IMR-90 (cell line): ENCODE data around the gene RPGR. TPM values are rescaled to one million over a fixed set of nuclear protein-coding genes. Genes with fewer than 3 reads are reported as not detected.

Experiments used
- ATAC-seq: fragments of 200-7000 bp; cut with Tn5 transposase; 2 replicates; pipeline ENCODE4 v1.9.1; 2020; ENCODE audit warnings: low read depth, mild to moderate bottlenecking, moderate library complexity
- BruUV-seq: library from RNA; stranded (reverse); fragments of 400-500 nt; replicated peaks from 2 replicates; lab custom pipeline; 2021; lab: Mats Ljungman, UMichigan
- CTCF ChIA-PET: fragments of 300-600 bp; formaldehyde crosslinking; extraction: SDS; loops from one replicate; lab custom pipeline; 2021; ENCODE audit warnings: antibody characterized with exemption; lab: Yijun Ruan, JAX
- POLR2A ChIA-PET: fragments of 300-600 bp; sonication (Branson Sonifier 250); formaldehyde crosslinking; loops from one replicate; lab custom pipeline; 2022; ENCODE audit warnings: antibody characterized with exemption; ENCODE audit not compliant: unreplicated experiment; lab: Charles Lee
- DNase-seq: peaks from one replicate; pipeline ENCODE4 v3.0.0; 2013
- H2AFZ ChIP-seq: replicated peaks from 2 replicates; pipeline ENCODE3; 2013; ENCODE audit warnings: low read length, mild to moderate bottlenecking; ENCODE audit not compliant: poor library complexity
- H2AK5ac ChIP-seq: 2 replicates; pipeline ENCODE4 v1.6.1; 2013; ENCODE audit warnings: low read depth, low read length, inconsistent platforms
- H2AK9ac ChIP-seq: replicated peaks from 2 replicates; pipeline ENCODE3; 2013; ENCODE audit warnings: mild to moderate bottlenecking, low read depth, low read length, moderate library complexity; ENCODE audit not compliant: poor library complexity
- H2BK120ac ChIP-seq: 2 replicates; pipeline ENCODE4 v1.6.1; 2013; ENCODE audit warnings: low read depth, low read length, inconsistent platforms
- H2BK15ac ChIP-seq: 3 replicates; pipeline ENCODE4 v1.6.1; 2013; ENCODE audit warnings: low read depth, low read length, inconsistent platforms
- H2BK20ac ChIP-seq: 2 replicates; pipeline ENCODE4 v1.6.1; 2013; ENCODE audit warnings: low read depth, mild to moderate bottlenecking, inconsistent platforms, low read length, moderate library complexity
- H2BK5ac ChIP-seq: 2 replicates; pipeline ENCODE4 v1.6.1; 2013; ENCODE audit warnings: mild to moderate bottlenecking, low read depth, low read length, inconsistent platforms; ENCODE audit not compliant: poor library complexity, severe bottlenecking
- H3K14ac ChIP-seq: replicated peaks from 2 replicates; pipeline ENCODE4 v1.6.1; 2013; ENCODE audit warnings: low read depth, low read length, inconsistent platforms
- H3K18ac ChIP-seq: 2 replicates; pipeline ENCODE4 v1.6.1; 2013; ENCODE audit warnings: low read depth, low read length, control low read depth
- H3K23ac ChIP-seq: 2 replicates; pipeline ENCODE4 v1.6.1; 2013; ENCODE audit warnings: low read depth, low read length, inconsistent platforms
- H3K27ac ChIP-seq: 2 replicates; pipeline ENCODE4 v1.5.1; 2013; ENCODE audit warnings: mild to moderate bottlenecking, control low read depth, low read length; ENCODE audit not compliant: insufficient read depth
- H3K27me3 ChIP-seq: 2 replicates; pipeline ENCODE4 v1.6.1; 2013; ENCODE audit warnings: low read length; ENCODE audit not compliant: control insufficient read depth, insufficient read depth
- H3K36me3 ChIP-seq: 2 replicates; pipeline ENCODE4 v1.6.1; 2013; ENCODE audit warnings: low read length, mixed read lengths; ENCODE audit not compliant: control insufficient read depth, insufficient read depth
- H3K4ac ChIP-seq: 2 replicates; pipeline ENCODE4 v1.6.1; 2013; ENCODE audit warnings: low read depth, low read length, inconsistent platforms
- H3K4me1 ChIP-seq: 2 replicates; pipeline ENCODE4 v1.6.1; 2013; ENCODE audit warnings: low read length, mixed read lengths; ENCODE audit not compliant: control insufficient read depth, insufficient read depth
- H3K4me2 ChIP-seq: 2 replicates; pipeline ENCODE4 v1.6.1; 2013; ENCODE audit warnings: low read depth, mild to moderate bottlenecking, control low read depth, low read length, moderate library complexity
- H3K4me3 ChIP-seq: 2 replicates; pipeline ENCODE4 v1.5.1; 2013; ENCODE audit warnings: low read depth, mild to moderate bottlenecking, control low read depth, low read length, moderate library complexity; ENCODE audit not compliant: insufficient read depth
- H3K56ac ChIP-seq: 2 replicates; pipeline ENCODE4 v1.6.1; 2013; ENCODE audit warnings: low read length, inconsistent platforms; ENCODE audit not compliant: insufficient read depth; ENCODE audit errors: extremely low read depth
- H3K79me1 ChIP-seq, 2 experiments: 2 replicates each; pipeline ENCODE4 v1.6.1; 2013; ENCODE audit warnings: low read length in 2 of 2, inconsistent platforms in 1 of 2, low read depth in 1 of 2
- H3K9ac ChIP-seq: 2 replicates; pipeline ENCODE4 v1.6.1; 2013; ENCODE audit warnings: low read depth, low read length, control low read depth
- H3K9me1 ChIP-seq: 2 replicates; pipeline ENCODE4 v1.6.1; 2013; ENCODE audit warnings: low read length, inconsistent platforms; ENCODE audit not compliant: insufficient read depth
- H3K9me3 ChIP-seq: 2 replicates; pipeline ENCODE4 v1.6.1; 2013; ENCODE audit warnings: low read length; ENCODE audit not compliant: control insufficient read depth, insufficient read depth
- H4K20me1 ChIP-seq: 2 replicates; pipeline ENCODE4 v1.6.1; 2013; ENCODE audit warnings: low read length, inconsistent platforms; ENCODE audit not compliant: insufficient read depth
- H4K5ac ChIP-seq: 2 replicates; pipeline ENCODE4 v1.6.1; 2013; ENCODE audit warnings: mild to moderate bottlenecking, low read depth, low read length, control low read depth
- H4K8ac ChIP-seq, 2 experiments: 2 replicates each; pipeline ENCODE4 v1.6.1; 2013; ENCODE audit warnings: low read depth in 2 of 2, low read length in 2 of 2, control low read depth in 1 of 2, inconsistent platforms in 1 of 2
- H4K91ac ChIP-seq: 2 replicates; pipeline ENCODE4 v1.6.1; 2013; ENCODE audit warnings: low read depth, low read length, inconsistent platforms; ENCODE audit not compliant: insufficient read depth
- MXI1 ChIP-seq: IDR thresholded peaks from 2 replicates; pipeline ENCODE4 v1.6.1; 2012; ENCODE audit warnings: low read depth, mild to moderate bottlenecking, low read length, moderate library complexity, borderline replicate concordance
- WGBS, 2 experiments: methylation state at CpG; one replicate each; pipeline versions ENCODE4 v1.1.5 to v1.1.7; 2013; ENCODE audit warnings: missing lambda C conversion rate in 2 of 2; ENCODE audit not compliant: insufficient read length in 1 of 2; ENCODE audit errors: extremely low coverage in 2 of 2; 5-methylcytosine and 5-hydroxymethylcytosine counted together
- dilution Hi-C: fragments of 300-500 bp; cut with HindIII; formaldehyde crosslinking; loops from one replicate; pipeline ENCODE4 v1.14.3; 2018; ENCODE audit warnings: low sequenced_read_pairs; ENCODE audit not compliant: unreplicated experiment
- in situ Hi-C: fragments of 300-500 bp; cut with MboI; formaldehyde crosslinking; loops from 3 replicates; pipeline ENCODE4 v1.14.3; 2019; ENCODE audit warnings: low sequenced_read_pairs, inconsistent platforms, mixed read lengths
- intact Hi-C: fragments of 100-400 bp; cut with micrococcal nuclease; formaldehyde crosslinking; loops from 2 replicates; pipeline ENCODE4 v1.10.0; 2022
- polyA plus RNA-seq, 3 experiments: library from polyadenylated mRNA; depleted of rRNA; stranded (reverse); fragments of >200 nt; gene quantifications; 2 replicates each; pipeline ENCODE4 v1.2.3, GENCODE V29; 2012; ENCODE audit warnings: low replicate concordance in 1 of 3
- total RNA-seq: library from RNA; depleted of rRNA; stranded (reverse); fragments of >200 nt; gene quantifications from 2 replicates; pipeline ENCODE4 v1.2.3, GENCODE V29; 2012
- TF ChIP-seq, protein P1 (sequence below): fragments of 150-350 bp; IDR thresholded peaks from 2 replicates; pipeline ENCODE4 v1.6.1; 2016; ENCODE audit warnings: low read depth, mild to moderate bottlenecking, low read length, moderate library complexity, borderline replicate concordance

The RPGR gene
- total and polyA plus RNA-seq, 2 of the 4 experiments (the other 2 are of a cell fraction): 2.2 to 3.8 TPM

GRCh38 chrX:38356401-38356800 is 29.1 kb upstream of the RPGR start:
- H4K20me1 ChIP-seq: no peaks in the 10 kb centered on the region
- H3K27ac ChIP-seq: no peak overlapping the region
- H3K4ac ChIP-seq: no peak overlapping the region
- no peak overlapping the region for H2AFZ ChIP-seq
- H3K9ac ChIP-seq: no peak overlapping the region
- no peak overlapping the region for H3K18ac ChIP-seq
- ChIA-PET POLR2A (no interaction called here), CTCF (interaction anchor here (0.6 to 0.7 kb wide), 2 partner anchors 46 to 127 kb away, joined by 4 to 8 read pairs; no protein-coding TSS in a partner anchor)
- no peak overlapping the region for H2AK5ac ChIP-seq
- no peak overlapping the region for H4K5ac ChIP-seq
- no peak overlapping the region for H3K4me3 ChIP-seq
- ATAC-seq (no peak), DNase-seq (no peak)
- no peak overlapping the region for H2BK20ac ChIP-seq
- no TSS peak for BruUV-seq
- H3K23ac ChIP-seq: no peak overlapping the region
- in situ Hi-C loops (no loop called here), intact Hi-C loops (no loop called here), dilution Hi-C loops (no loop called here)
- no CpG with 5 or more reads among the region's 8 CpGs for WGBS, 2 experiments
- H2BK15ac ChIP-seq: no peak overlapping the region
- H2AK9ac ChIP-seq: no peak overlapping the region
- no peak overlapping the region for H2BK120ac ChIP-seq
- H3K27me3 ChIP-seq: peaks cover 2% of the 10 kb centered on the region
- no peak overlapping the region for H4K91ac ChIP-seq
- H3K36me3 ChIP-seq: no peaks in the 10 kb centered on the region
- no peak overlapping the region for H4K8ac ChIP-seq
- no peaks in the 10 kb centered on the region for H3K9me3 ChIP-seq
- H3K56ac ChIP-seq: no peak overlapping the region
- H3K9me1 ChIP-seq: no peaks in the 10 kb centered on the region
- H3K14ac ChIP-seq: no peak overlapping the region
- H3K79me1 ChIP-seq: no peaks in the 10 kb centered on the region
- H2BK5ac ChIP-seq: no peak overlapping the region
- H3K4me1 ChIP-seq: no peaks in the 10 kb centered on the region
- TF ChIP-seq MXI1: no peak
- TF ChIP-seq, protein P1, sequence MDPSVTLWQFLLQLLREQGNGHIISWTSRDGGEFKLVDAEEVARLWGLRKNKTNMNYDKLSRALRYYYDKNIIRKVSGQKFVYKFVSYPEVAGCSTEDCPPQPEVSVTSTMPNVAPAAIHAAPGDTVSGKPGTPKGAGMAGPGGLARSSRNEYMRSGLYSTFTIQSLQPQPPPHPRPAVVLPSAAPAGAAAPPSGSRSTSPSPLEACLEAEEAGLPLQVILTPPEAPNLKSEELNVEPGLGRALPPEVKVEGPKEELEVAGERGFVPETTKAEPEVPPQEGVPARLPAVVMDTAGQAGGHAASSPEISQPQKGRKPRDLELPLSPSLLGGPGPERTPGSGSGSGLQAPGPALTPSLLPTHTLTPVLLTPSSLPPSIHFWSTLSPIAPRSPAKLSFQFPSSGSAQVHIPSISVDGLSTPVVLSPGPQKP: no peak
- no peak overlapping the region for H3K4me2 ChIP-seq
